ENCODE measurements around the gene ATL2. TPM values are rescaled to one million over a fixed set of nuclear protein-coding genes. Genes with fewer than 3 reads are reported as not detected.

ATL2 gene
- total RNA-seq (39.8 and 86.5 TPM in 2 replicates), polyA plus RNA-seq (28.7 and 45.6 TPM in 2 replicates)

GRCh38 chr2:38377050-38377828, at the start of gene ATL2:
Gene ATL2 (minus strand): TSS chr2:38377273. CDS start chr2:38377260, 13 bp downstream.
- DNase-seq (ENCODE audit: low read depth in 1 of 2, low spot score in 1 of 2), result peak; percentile 98 to 99
- Histone ChIP-seq H3K4me1 (ENCODE audit: low read depth) (peaks cover 13% of the 10 kb centered on the region), H3K9me3 (ENCODE audit: low read depth) (no peaks in the 10 kb centered on the region), H3K36me3 (no peaks in the 10 kb centered on the region), H3K27ac (peak within 1 kb of the TSS; percentile 98), H3K4me3 (peak within 1 kb of the TSS; percentile 87), H3K27me3 (no peaks in the 10 kb centered on the region)
- TF ChIP-seq CTCF (IDR thresholded peaks at IDR 0.05; ENCODE audit: low read depth, low read length), result no peak

GRCh38 chr2:38423763-38424162, 46.7 kb upstream of the ATL2 start:
- no peaks in the 10 kb centered on the region for H3K4me1 ChIP-seq (ENCODE audit: low read depth)
- no peak for DNase-seq (ENCODE audit: low read depth in 1 of 2, low spot score in 1 of 2)
- H3K27ac ChIP-seq, result no peak overlapping the region
- no peak for TF ChIP-seq CTCF (IDR thresholded peaks at IDR 0.05; ENCODE audit: low read depth, low read length)
- H3K27me3 ChIP-seq, result no peaks in the 10 kb centered on the region
- no peak overlapping the region for H3K4me3 ChIP-seq
- no peaks in the 10 kb centered on the region for H3K36me3 ChIP-seq
- H3K9me3 ChIP-seq (ENCODE audit: low read depth), result no peaks in the 10 kb centered on the region

- no peaks in the 10 kb centered on the region for H3K36me3 ChIP-seq
- DNase-seq (ENCODE audit: low read depth in 1 of 2, low spot score in 1 of 2), result no peak
- H3K9me3 ChIP-seq (ENCODE audit: low read depth), result no peaks in the 10 kb centered on the region
- H3K4me1 ChIP-seq (ENCODE audit: low read depth), result no peaks in the 10 kb centered on the region
- H3K27me3 ChIP-seq, result no peaks in the 10 kb centered on the region
- H3K27ac ChIP-seq, result no peak overlapping the region
- no peak overlapping the region for H3K4me3 ChIP-seq
- no peak for TF ChIP-seq CTCF (IDR thresholded peaks at IDR 0.05; ENCODE audit: low read depth, low read length)
These were observed 44.4 kb upstream of the ATL2 start for GRCh38 chr2:38421274-38422056.

- Histone ChIP-seq H3K4me1 (ENCODE audit: low read depth) (no peaks in the 10 kb centered on the region), H3K36me3 (no peaks in the 10 kb centered on the region), H3K9me3 (ENCODE audit: low read depth) (no peaks in the 10 kb centered on the region), H3K27ac (no peak overlapping the region), H3K4me3 (no peak overlapping the region), H3K27me3 (no peaks in the 10 kb centered on the region)
- TF ChIP-seq CTCF (IDR thresholded peaks at IDR 0.05; ENCODE audit: low read depth, low read length), result no peak
- no peak for DNase-seq (ENCODE audit: low read depth in 1 of 2, low spot score in 1 of 2)
These were observed 42.4 kb upstream of the ATL2 start for GRCh38 chr2:38419499-38419898.

GRCh38 chr2:38418735-38419134, 41.7 kb upstream of the ATL2 start:
- no peak overlapping the region for H3K27ac ChIP-seq
- no peak for TF ChIP-seq CTCF (IDR thresholded peaks at IDR 0.05; ENCODE audit: low read depth, low read length)
- H3K4me3 ChIP-seq, result no peak overlapping the region
- no peaks in the 10 kb centered on the region for H3K9me3 ChIP-seq (ENCODE audit: low read depth)
- no peaks in the 10 kb centered on the region for H3K36me3 ChIP-seq
- DNase-seq (ENCODE audit: low read depth in 1 of 2, low spot score in 1 of 2), result no peak
- H3K27me3 ChIP-seq, result no peaks in the 10 kb centered on the region
- H3K4me1 ChIP-seq (ENCODE audit: low read depth), result no peaks in the 10 kb centered on the region
